H9 (cell line): ENCODE results near the gene WNT7B. TPM values are rescaled to one million over a fixed set of nuclear protein-coding genes. Genes with fewer than 3 reads are reported as not detected.

Experiments used
- DNase-seq: peaks from one replicate; pipeline ENCODE4 v3.0.0-alpha.2; 2017
- H2AFZ ChIP-seq: one replicate; pipeline ENCODE4 v1.6.1; 2013; ENCODE audit warnings: mild to moderate bottlenecking, low read length, control low read depth, moderate library complexity
- H2AK5ac ChIP-seq: 2 replicates; pipeline ENCODE4 v1.6.1; 2013; ENCODE audit warnings: low read length, control low read depth, mixed read lengths; ENCODE audit not compliant: insufficient read length
- H2BK120ac ChIP-seq: one replicate; pipeline ENCODE4 v1.6.1; 2013; ENCODE audit warnings: low read depth, mild to moderate bottlenecking, low read length, control low read depth, inconsistent platforms; ENCODE audit not compliant: poor library complexity, severe bottlenecking
- H2BK12ac ChIP-seq: 2 replicates; pipeline ENCODE4 v1.6.1; 2013; ENCODE audit warnings: low read length, control low read depth, mixed read lengths, low read depth; ENCODE audit not compliant: insufficient read length
- H2BK15ac ChIP-seq: 2 replicates; pipeline ENCODE4 v1.6.1; 2013; ENCODE audit warnings: low read depth, low read length, control low read depth
- H2BK20ac ChIP-seq: one replicate; pipeline ENCODE4 v1.6.1; 2013; ENCODE audit warnings: low read depth, mild to moderate bottlenecking, low read length, control low read depth, inconsistent platforms; ENCODE audit not compliant: poor library complexity, severe bottlenecking
- H2BK5ac ChIP-seq: 2 replicates; pipeline ENCODE4 v1.6.1; 2013; ENCODE audit warnings: low read length, control low read depth, mixed read lengths; ENCODE audit not compliant: insufficient read length
- H3K14ac ChIP-seq: 2 replicates; pipeline ENCODE4 v1.6.1; 2013; ENCODE audit warnings: low read length, control low read depth; ENCODE audit not compliant: insufficient read depth
- H3K18ac ChIP-seq: 2 replicates; pipeline ENCODE4 v1.6.1; 2013; ENCODE audit warnings: low read depth, mild to moderate bottlenecking, mixed read lengths, low read length, control low read depth; ENCODE audit not compliant: insufficient read length
- H3K23ac ChIP-seq: 2 replicates; pipeline ENCODE4 v1.6.1; 2013; ENCODE audit warnings: low read length, control low read depth, mixed read lengths, low read depth; ENCODE audit not compliant: insufficient read length
- H3K23me2 ChIP-seq: 2 replicates; pipeline ENCODE4 v1.6.1; 2013; ENCODE audit warnings: low read depth, mild to moderate bottlenecking, mixed read lengths, low read length, control low read depth; ENCODE audit not compliant: insufficient read length, poor library complexity, severe bottlenecking
- H3K27ac ChIP-seq: 2 replicates; pipeline ENCODE4 v1.5.1; 2013; ENCODE audit warnings: low read length, control low read depth, mixed read lengths, low read depth; ENCODE audit not compliant: insufficient read length
- H3K27me3 ChIP-seq: 2 replicates; pipeline ENCODE4 v1.6.1; 2013; ENCODE audit warnings: low read length, control low read depth, inconsistent platforms; ENCODE audit not compliant: insufficient read depth
- H3K4ac ChIP-seq: 2 replicates; pipeline ENCODE4 v1.6.1; 2013; ENCODE audit warnings: low read depth, mild to moderate bottlenecking, control low read depth, inconsistent platforms, low read length, moderate library complexity
- H3K4me1 ChIP-seq: 2 replicates; pipeline ENCODE4 v1.6.1; 2013; ENCODE audit warnings: low read length, control low read depth, inconsistent platforms; ENCODE audit not compliant: insufficient read depth
- H3K4me2 ChIP-seq: 2 replicates; pipeline ENCODE4 v1.6.1; 2013; ENCODE audit warnings: low read length, control low read depth, mixed read lengths; ENCODE audit not compliant: insufficient read length, insufficient read depth
- H3K56ac ChIP-seq: 2 replicates; pipeline ENCODE4 v1.6.1; 2013; ENCODE audit warnings: low read depth, mild to moderate bottlenecking, mixed read lengths, low read length, control low read depth; ENCODE audit not compliant: insufficient read length
- H3K79me1 ChIP-seq: 2 replicates; pipeline ENCODE4 v1.6.1; 2013; ENCODE audit warnings: low read depth, mild to moderate bottlenecking, moderate library complexity, low read length, control low read depth, inconsistent platforms; ENCODE audit not compliant: insufficient read depth, poor library complexity, severe bottlenecking
- H3K79me2 ChIP-seq: 2 replicates; pipeline ENCODE4 v1.6.1; 2013; ENCODE audit warnings: low read length, control low read depth, inconsistent platforms; ENCODE audit not compliant: insufficient read depth
- H3K9ac ChIP-seq: 2 replicates; pipeline ENCODE4 v1.6.1; 2013; ENCODE audit warnings: low read length, control low read depth, mixed read lengths; ENCODE audit not compliant: insufficient read length; ENCODE audit errors: extremely low read depth
- H3K9me3 ChIP-seq: one replicate; pipeline ENCODE4 v1.6.1; 2013; ENCODE audit warnings: low read depth, low read length, inconsistent platforms; ENCODE audit not compliant: control insufficient read depth
- H3T11ph ChIP-seq: one replicate; pipeline ENCODE4 v1.6.1; 2013; ENCODE audit warnings: mild to moderate bottlenecking, low read length, control low read depth, inconsistent platforms
- H4K20me1 ChIP-seq: one replicate; pipeline ENCODE4 v1.6.1; 2013; ENCODE audit not compliant: control insufficient read depth, insufficient read length, insufficient read depth
- H4K5ac ChIP-seq: 2 replicates; pipeline ENCODE4 v1.6.1; 2013; ENCODE audit warnings: low read depth, mild to moderate bottlenecking, mixed read lengths, low read length, control low read depth; ENCODE audit not compliant: insufficient read length
- H4K8ac ChIP-seq: replicated peaks from 2 replicates; pipeline ENCODE4 v1.6.1; 2013; ENCODE audit warnings: low read length, control low read depth, mixed read lengths, low read depth; ENCODE audit not compliant: insufficient read length
- H4K91ac ChIP-seq: 2 replicates; pipeline ENCODE4 v1.6.1; 2013; ENCODE audit warnings: low read depth, mild to moderate bottlenecking, moderate library complexity, mixed read lengths, low read length, control low read depth; ENCODE audit not compliant: insufficient read length
- H3K27ac Mint-ChIP-seq, 3 experiments: 2 replicates in 2 of 3; 3 replicates in 1 of 3; pipeline ENCODE4 v1.8.0; 2020 to 2021; ENCODE audit warnings: mixed read lengths in 3 of 3, mild to moderate bottlenecking in 1 of 3, moderate library complexity in 1 of 3
- H3K27me3 Mint-ChIP-seq: 2 replicates; pipeline ENCODE4 v1.8.0; 2021; ENCODE audit warnings: low read depth, mild to moderate bottlenecking, moderate library complexity, mixed read lengths
- H3K36me3 Mint-ChIP-seq, 3 experiments: 2 replicates in 2 of 3; 3 replicates in 1 of 3; pipeline ENCODE4 v1.8.0; 2020 to 2021; ENCODE audit warnings: low read depth in 3 of 3, mixed read lengths in 3 of 3; ENCODE audit not compliant: insufficient read depth in 1 of 3
- H3K4me1 Mint-ChIP-seq, 2 experiments: 2 replicates each; pipeline ENCODE4 v1.8.0; 2020; ENCODE audit warnings: mixed read lengths in 2 of 2
- H3K4me3 Mint-ChIP-seq, 2 experiments: 2 replicates in 1 of 2; 3 replicates in 1 of 2; pipeline ENCODE4 v1.8.0; 2020 to 2021; ENCODE audit warnings: mild to moderate bottlenecking in 2 of 2, mixed read lengths in 2 of 2, moderate library complexity in 1 of 2
- H3K9me3 Mint-ChIP-seq, 2 experiments: 2 replicates in 1 of 2; 3 replicates in 1 of 2; pipeline ENCODE4 v1.8.0; 2020; ENCODE audit warnings: mild to moderate bottlenecking in 2 of 2, mixed read lengths in 2 of 2, moderate library complexity in 1 of 2
- WGBS: extraction: QIAGEN DNeasy Blood & Tissue Kit; methylation state at CpG from one replicate; pipeline ENCODE4 v1.1.7; 2013; ENCODE audit warnings: missing lambda C conversion rate, low lambda C conversion rate, mixed read lengths; ENCODE audit not compliant: insufficient read length; ENCODE audit errors: extremely low coverage; 5-methylcytosine and 5-hydroxymethylcytosine counted together
- total RNA-seq: library from RNA; stranded (reverse); gene quantifications from 2 replicates; pipeline ENCODE4 v1.2.1, GENCODE V29; 2021
- TF ChIP-seq, protein P1 (sequence below): fragments of 200-600 bp; sonication (generic); conservative IDR thresholded peaks from 3 replicates; pipeline ENCODE4 v1.8.0; 2021; ENCODE audit warnings: antibody characterized with exemption, mild to moderate bottlenecking

Gene WNT7B
- total RNA-seq, 1 experiment from 2014 or later = 0.09 TPM

DNA sequence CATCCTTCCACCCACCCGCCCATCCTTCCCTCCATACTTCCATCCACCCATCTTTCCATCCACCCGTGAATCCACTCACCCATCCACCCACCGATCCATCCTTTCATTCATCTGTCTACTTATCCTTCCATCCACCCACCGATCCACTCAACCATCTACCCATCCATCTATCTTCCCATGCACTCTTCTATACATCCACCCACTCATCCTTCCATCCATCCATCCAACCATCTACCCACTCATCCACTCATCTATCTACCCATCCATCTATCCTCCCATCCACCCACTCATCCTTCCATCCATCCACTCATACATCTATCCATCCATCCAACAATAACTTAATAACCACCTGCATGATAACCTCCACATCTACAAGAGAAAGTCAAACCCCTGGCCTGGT lies 47.3 kb downstream of the WNT7B start:
- H3K4me3 Mint-ChIP-seq = no peak overlapping the region
- H4K20me1 ChIP-seq = no peaks in the 10 kb centered on the region
- H3K27me3 ChIP-seq = no peaks in the 10 kb centered on the region
- H2BK15ac ChIP-seq = no peak overlapping the region
- 100% methylated on average over 1 of the region's 4 CpGs for WGBS
- no peak overlapping the region for H2AK5ac ChIP-seq
- no peak overlapping the region for H2BK20ac ChIP-seq
- no peak overlapping the region for H3K23ac ChIP-seq
- peaks cover 9% of the 10 kb centered on the region for H3K27me3 Mint-ChIP-seq
- no peak overlapping the region for H3K4ac ChIP-seq
- H3K23me2 ChIP-seq = no peaks in the 10 kb centered on the region
- no peaks in the 10 kb centered on the region for H3K36me3 Mint-ChIP-seq
- no peak overlapping the region for H3K14ac ChIP-seq
- no peak overlapping the region for H2BK120ac ChIP-seq
- no peak overlapping the region for H3K18ac ChIP-seq
- H3K9me3 ChIP-seq = no peaks in the 10 kb centered on the region
- no peak for DNase-seq
- H2BK5ac ChIP-seq = no peak overlapping the region
- no peak overlapping the region for H2AFZ ChIP-seq
- H3K27ac ChIP-seq = no peak overlapping the region
- H3K4me1 Mint-ChIP-seq = peaks cover 0 to 3% of the 10 kb centered on the region in 2 experiments; a peak in 1 of 4 replicates
- no peak overlapping the region for H3K27ac Mint-ChIP-seq
- no peaks in the 10 kb centered on the region for H3K4me1 ChIP-seq
- H3K56ac ChIP-seq = no peak overlapping the region
- H3K9ac ChIP-seq = no peak overlapping the region
- H3T11ph ChIP-seq = no peak overlapping the region
- H2BK12ac ChIP-seq = no peak overlapping the region
- no peak overlapping the region for H4K8ac ChIP-seq
- H4K91ac ChIP-seq = no peak overlapping the region
- H3K9me3 Mint-ChIP-seq = no peaks in the 10 kb centered on the region; a peak in 1 of 5 replicates
- no peaks in the 10 kb centered on the region for H3K79me2 ChIP-seq
- no peak overlapping the region for H3K4me2 ChIP-seq
- H3K79me1 ChIP-seq = no peaks in the 10 kb centered on the region
- TF ChIP-seq, protein P1, sequence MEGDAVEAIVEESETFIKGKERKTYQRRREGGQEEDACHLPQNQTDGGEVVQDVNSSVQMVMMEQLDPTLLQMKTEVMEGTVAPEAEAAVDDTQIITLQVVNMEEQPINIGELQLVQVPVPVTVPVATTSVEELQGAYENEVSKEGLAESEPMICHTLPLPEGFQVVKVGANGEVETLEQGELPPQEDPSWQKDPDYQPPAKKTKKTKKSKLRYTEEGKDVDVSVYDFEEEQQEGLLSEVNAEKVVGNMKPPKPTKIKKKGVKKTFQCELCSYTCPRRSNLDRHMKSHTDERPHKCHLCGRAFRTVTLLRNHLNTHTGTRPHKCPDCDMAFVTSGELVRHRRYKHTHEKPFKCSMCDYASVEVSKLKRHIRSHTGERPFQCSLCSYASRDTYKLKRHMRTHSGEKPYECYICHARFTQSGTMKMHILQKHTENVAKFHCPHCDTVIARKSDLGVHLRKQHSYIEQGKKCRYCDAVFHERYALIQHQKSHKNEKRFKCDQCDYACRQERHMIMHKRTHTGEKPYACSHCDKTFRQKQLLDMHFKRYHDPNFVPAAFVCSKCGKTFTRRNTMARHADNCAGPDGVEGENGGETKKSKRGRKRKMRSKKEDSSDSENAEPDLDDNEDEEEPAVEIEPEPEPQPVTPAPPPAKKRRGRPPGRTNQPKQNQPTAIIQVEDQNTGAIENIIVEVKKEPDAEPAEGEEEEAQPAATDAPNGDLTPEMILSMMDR = no peak
- no peak overlapping the region for H4K5ac ChIP-seq
